SK-N-SH (cell line): ENCODE results near the gene MICB. TPM values are rescaled to one million over a fixed set of nuclear protein-coding genes. Genes with fewer than 3 reads are reported as not detected.

Experiments used
- CTCF ChIA-PET: fragments of 300-600, 350-600 bp; formaldehyde crosslinking; extraction: SDS; loops from one replicate; lab custom pipeline; 2021; lab: Yijun Ruan, JAX
- POLR2A ChIA-PET: fragments of 350-600 bp; sonication (Branson Sonifier 250); formaldehyde crosslinking; extraction: SDS; loops from one replicate; lab custom pipeline; 2020; ENCODE audit warnings: antibody characterized with exemption, inconsistent platforms; lab: Yijun Ruan, JAX
- DNase-seq: peaks from one replicate; pipeline ENCODE4 v3.0.0; 2012
- H2AFZ ChIP-seq: fragments of 200-600 bp; sonication (generic); 2 replicates; pipeline ENCODE4 v1.8.1; 2016; ENCODE audit warnings: antibody characterized with exemption, mild to moderate bottlenecking, low read depth
- H3F3A ChIP-seq: fragments of 200-600 bp; sonication (generic); replicated peaks from 2 replicates; pipeline ENCODE3; 2016; ENCODE audit warnings: antibody characterized with exemption, mild to moderate bottlenecking; ENCODE audit not compliant: insufficient read depth
- H3K27ac ChIP-seq, 2 experiments: fragments of 200-500 bp in 1 of 2; fragments of 200-600 bp in 1 of 2; sonication (Bioruptor generic) in 1 of 2; sonication (generic), shearing (Covaris generic) in 1 of 2; 2 replicates each; pipeline versions ENCODE4 v1.5.1 to v1.6.1; 2014 to 2016; ENCODE audit warnings: low read depth in 2 of 2, inconsistent platforms in 1 of 2, low read length in 1 of 2, mild to moderate bottlenecking in 1 of 2, mixed read lengths in 1 of 2
- H3K27me3 ChIP-seq: fragments of 200-600 bp; sonication (generic), shearing (Covaris generic); 2 replicates; pipeline ENCODE4 v1.6.1; 2016; ENCODE audit warnings: mixed run types; ENCODE audit not compliant: insufficient read depth
- H3K36me3 ChIP-seq, 2 experiments: fragments of 200-500 bp in 1 of 2; fragments of 200-600 bp in 1 of 2; sonication (Bioruptor generic) in 1 of 2; sonication (generic) in 1 of 2; replicated peaks in 1 of 2; 2 replicates each; pipeline versions ENCODE3 to v1.5.1; 2014 to 2016; ENCODE audit warnings: low read length in 1 of 2, mild to moderate bottlenecking in 1 of 2; ENCODE audit not compliant: insufficient read depth in 2 of 2, control insufficient read depth in 1 of 2
- H3K4me1 ChIP-seq, 2 experiments: fragments of 200-500 bp in 1 of 2; fragments of 200-600 bp in 1 of 2; sonication (Bioruptor generic) in 1 of 2; sonication (generic), shearing (Covaris generic) in 1 of 2; 2 replicates each; pipeline versions ENCODE4 v1.5.1 to v1.6.1; 2014 to 2016; ENCODE audit warnings: low read depth in 1 of 2, low read length in 1 of 2, mixed run types in 1 of 2; ENCODE audit not compliant: insufficient read depth in 2 of 2, control insufficient read depth in 1 of 2
- H3K4me2 ChIP-seq: fragments of 200-600 bp; sonication (generic), shearing (Covaris generic); 2 replicates; pipeline ENCODE4 v1.6.1; 2017; ENCODE audit warnings: mixed run types
- H3K4me3 ChIP-seq, 2 experiments: fragments of 200-500 bp in 1 of 2; fragments of 200-600 bp in 1 of 2; sonication (Bioruptor generic) in 1 of 2; sonication (generic), shearing (Covaris generic) in 1 of 2; 2 replicates each; pipeline versions ENCODE4 v1.5.1 to v1.8.1; 2014 to 2016; ENCODE audit warnings: low read depth in 2 of 2, inconsistent platforms in 1 of 2, low read length in 1 of 2, mild to moderate bottlenecking in 1 of 2, mixed read lengths in 1 of 2, moderate library complexity in 1 of 2
- H3K79me2 ChIP-seq: fragments of 200-600 bp; sonication (generic); 2 replicates; pipeline ENCODE4 v1.8.1; 2017; ENCODE audit warnings: mild to moderate bottlenecking; ENCODE audit not compliant: insufficient read depth
- H3K9ac ChIP-seq: fragments of 200-600 bp; sonication (generic); 2 replicates; pipeline ENCODE4 v1.6.1; 2017; ENCODE audit warnings: mixed run types
- H3K9me2 ChIP-seq: fragments of 200-600 bp; sonication (generic); 2 replicates; pipeline ENCODE4 v1.6.1; 2017; ENCODE audit warnings: mixed run types
- H3K9me3 ChIP-seq: fragments of 200-600 bp; sonication (generic); 2 replicates; pipeline ENCODE4 v1.6.1; 2017; ENCODE audit warnings: mixed run types, mild to moderate bottlenecking, moderate library complexity
- H4K20me1 ChIP-seq: fragments of 200-600 bp; sonication (generic); 2 replicates; pipeline ENCODE4 v1.6.1; 2017; ENCODE audit warnings: mild to moderate bottlenecking, mixed run types; ENCODE audit not compliant: insufficient read depth
- CTCF ChIP-seq: fragments of 200-600 bp; sonication (generic); IDR thresholded peaks from 2 replicates; pipeline ENCODE4 v1.6.1; 2017; ENCODE audit warnings: antibody characterized with exemption, mild to moderate bottlenecking, moderate library complexity
- EP300 ChIP-seq, 2 experiments: IDR thresholded peaks; 2 replicates each; pipeline versions ENCODE4 v1.4.0 to v1.6.1; 2012; ENCODE audit warnings: borderline replicate concordance in 1 of 2, low read depth in 1 of 2, low read length in 1 of 2
- FOSL2 ChIP-seq: IDR thresholded peaks from 2 replicates; pipeline ENCODE4 v1.4.0; 2012; ENCODE audit warnings: low read depth, mild to moderate bottlenecking, moderate library complexity, borderline replicate concordance
- GABPA ChIP-seq: IDR thresholded peaks from 2 replicates; pipeline ENCODE4 v1.4.0; 2012; ENCODE audit warnings: low read depth, mild to moderate bottlenecking
- JUND ChIP-seq: IDR thresholded peaks from 2 replicates; pipeline ENCODE4 v1.4.0; 2012
- NFIC ChIP-seq: IDR thresholded peaks from 2 replicates; pipeline ENCODE4 v1.4.0; 2012; ENCODE audit warnings: borderline replicate concordance
- NRF1 ChIP-seq: IDR thresholded peaks from 2 replicates; pipeline ENCODE4 v1.6.1; 2012; ENCODE audit warnings: low read depth, mild to moderate bottlenecking, low read length
- RCOR1 ChIP-seq: fragments of 150-350 bp; IDR thresholded peaks from 2 replicates; pipeline ENCODE4 v1.6.1; 2017; ENCODE audit warnings: antibody characterized with exemption, low read length
- RFX5 ChIP-seq: IDR thresholded peaks from 2 replicates; pipeline ENCODE4 v1.6.1; 2012; ENCODE audit warnings: mild to moderate bottlenecking, improper control_type of control experiment, low read length
- RXRA ChIP-seq: IDR thresholded peaks from 2 replicates; pipeline ENCODE4 v1.4.0; 2012; ENCODE audit warnings: low read depth, mild to moderate bottlenecking, borderline replicate concordance
- SIN3A ChIP-seq: IDR thresholded peaks from 2 replicates; pipeline ENCODE4 v1.6.1; 2012; ENCODE audit warnings: low read depth, mild to moderate bottlenecking, low read length, moderate library complexity, borderline replicate concordance
- SMC3 ChIP-seq: IDR thresholded peaks from 2 replicates; pipeline ENCODE4 v1.6.1; 2012; ENCODE audit warnings: low read depth, low read length, improper control_type of control experiment
- TAF1 ChIP-seq: IDR thresholded peaks from 2 replicates; pipeline ENCODE4 v1.6.1; 2012; ENCODE audit warnings: low read depth, mild to moderate bottlenecking, low read length, moderate library complexity, borderline replicate concordance
- TCF12 ChIP-seq: IDR thresholded peaks from 2 replicates; pipeline ENCODE4 v1.4.0; 2012
- TEAD4 ChIP-seq: IDR thresholded peaks from 2 replicates; pipeline ENCODE4 v1.4.0; 2012; ENCODE audit warnings: mild to moderate bottlenecking, borderline replicate concordance; ENCODE audit not compliant: insufficient read depth
- USF1 ChIP-seq: IDR thresholded peaks from 2 replicates; pipeline ENCODE4 v1.4.0; 2012; ENCODE audit warnings: low read depth, borderline replicate concordance
- ZBTB33 ChIP-seq: IDR thresholded peaks from 2 replicates; pipeline ENCODE4 v1.4.0; 2012; ENCODE audit warnings: low read depth, borderline replicate concordance
- WGBS: methylation state at CpG from one replicate; pipeline ENCODE4 v1.1.6; 2017; ENCODE audit warnings: low lambda C conversion rate; 5-methylcytosine and 5-hydroxymethylcytosine counted together
- polyA plus RNA-seq, 3 experiments: library from polyadenylated mRNA; depleted of rRNA; stranded (reverse); fragments of >200 nt; gene quantifications; 2 replicates each; pipeline ENCODE4 v1.2.3, GENCODE V29; 2012

MICB gene
- polyA plus RNA-seq, 1 of the 3 experiments (the other 2 are of a cell fraction): 9.7 TPM

- TF ChIP-seq ZBTB33 (no peak), GABPA (no peak), SMC3 (no peak)
These were observed 21.3 kb upstream of the MICB start (continued) for GRCh38 chr6:31476515-31477139.

- no peaks in the 10 kb centered on the region for H3K36me3 ChIP-seq
- no peak overlapping the region for H3K9ac ChIP-seq
- DNase-seq: no peak
- POLR2A ChIA-PET: no interaction called here
- 25% methylated on average over 2 of the region's 4 CpGs for WGBS
- H3K4me3 ChIP-seq: no peak overlapping the region
- H3K9me3 ChIP-seq: no peaks in the 10 kb centered on the region
- no peak for TF ChIP-seq JUND
- no peak for TF ChIP-seq USF1
- no peak for TF ChIP-seq TCF12
- TF ChIP-seq RXRA: no peak
- TF ChIP-seq SIN3A: no peak
- no peak for TF ChIP-seq FOSL2
- no peak for TF ChIP-seq SMC3
- TF ChIP-seq, all 33 proteins: peak for 0
- Histone ChIP-seq H2AFZ (no peak overlapping the region), H3K27ac (no peak overlapping the region), H3K79me2 (no peaks in the 10 kb centered on the region), H3K4me2 (no peak overlapping the region), H3K27me3 (peaks cover 52% of the 10 kb centered on the region; the same call in 1 of the 2 replicates), H3F3A (no peaks in the 10 kb centered on the region), H4K20me1 (no peaks in the 10 kb centered on the region), H3K9me2 (no peaks in the 10 kb centered on the region), H3K4me1 (no peaks in the 10 kb centered on the region)
- CTCF ChIA-PET: interaction anchor here (0.7 to 0.8 kb wide), 2 partner anchors 17 to 121 kb away, joined by 3 to 4 read pairs; no protein-coding TSS in a partner anchor
These were observed 20.4 kb upstream of the MICB start for GRCh38 chr6:31477521-31477920.

- CTCF ChIA-PET: interaction anchor here (0.7 to 0.8 kb wide), 2 partner anchors 16 to 120 kb away, joined by 3 to 4 read pairs; no protein-coding TSS in a partner anchor
- Histone ChIP-seq H3K4me1 (no peaks in the 10 kb centered on the region), H3K9me2 (no peaks in the 10 kb centered on the region)
These were observed 19.6 kb upstream of the MICB start for GRCh38 chr6:31478186-31478950.

More at GRCh38 chr6:31478186-31478950, 19.6 kb upstream of the MICB start:
- no peaks in the 10 kb centered on the region for H3K36me3 ChIP-seq
- POLR2A ChIA-PET: no interaction called here
- no peak overlapping the region for H3K4me3 ChIP-seq
- no peak overlapping the region for H3K27ac ChIP-seq
- TF ChIP-seq NFIC: no peak
- TF ChIP-seq NRF1: no peak
- TF ChIP-seq TAF1: no peak
- no peak for TF ChIP-seq TEAD4
- TF ChIP-seq RFX5: no peak
- no peak for TF ChIP-seq GABPA
- no peak for TF ChIP-seq RCOR1
- TF ChIP-seq EP300 (IDR thresholded peaks at IDR 0.05; ENCODE audit: borderline replicate concordance in 1 of 2, low read depth in 1 of 2, low read length in 1 of 2): no peak
- TF ChIP-seq CTCF: no peak
- TF ChIP-seq FOSL2: no peak
- no peak for TF ChIP-seq USF1
- 7% methylated on average over 2 of the region's 3 CpGs for WGBS
- H3K4me2 ChIP-seq: no peak overlapping the region
- no peaks in the 10 kb centered on the region for H3K9me3 ChIP-seq
- DNase-seq: no peak
- no peaks in the 10 kb centered on the region for H3F3A ChIP-seq
- H3K9ac ChIP-seq: no peak overlapping the region
- H4K20me1 ChIP-seq: no peaks in the 10 kb centered on the region
- peaks cover 53% of the 10 kb centered on the region; the same call in 1 of the 2 replicates for H3K27me3 ChIP-seq
- H2AFZ ChIP-seq: no peak overlapping the region
- no peaks in the 10 kb centered on the region for H3K79me2 ChIP-seq
